HG03159 (cell line): ENCODE results near the gene TMEM141.
"Not testable (repeated sequence)": the region's sequence is repeated elsewhere in the genome, so short reads cannot be mapped to it uniquely, and the experiment has no call there.

Experiments
- ATAC-seq: cut with Tn5 transposase; IDR thresholded peaks from one replicate; pipeline ENCODE4 v1.9.1; 2021; ENCODE audit warnings: mild to moderate bottlenecking, moderate library complexity; ENCODE audit not compliant: unreplicated experiment

Gene TMEM141

DNA sequence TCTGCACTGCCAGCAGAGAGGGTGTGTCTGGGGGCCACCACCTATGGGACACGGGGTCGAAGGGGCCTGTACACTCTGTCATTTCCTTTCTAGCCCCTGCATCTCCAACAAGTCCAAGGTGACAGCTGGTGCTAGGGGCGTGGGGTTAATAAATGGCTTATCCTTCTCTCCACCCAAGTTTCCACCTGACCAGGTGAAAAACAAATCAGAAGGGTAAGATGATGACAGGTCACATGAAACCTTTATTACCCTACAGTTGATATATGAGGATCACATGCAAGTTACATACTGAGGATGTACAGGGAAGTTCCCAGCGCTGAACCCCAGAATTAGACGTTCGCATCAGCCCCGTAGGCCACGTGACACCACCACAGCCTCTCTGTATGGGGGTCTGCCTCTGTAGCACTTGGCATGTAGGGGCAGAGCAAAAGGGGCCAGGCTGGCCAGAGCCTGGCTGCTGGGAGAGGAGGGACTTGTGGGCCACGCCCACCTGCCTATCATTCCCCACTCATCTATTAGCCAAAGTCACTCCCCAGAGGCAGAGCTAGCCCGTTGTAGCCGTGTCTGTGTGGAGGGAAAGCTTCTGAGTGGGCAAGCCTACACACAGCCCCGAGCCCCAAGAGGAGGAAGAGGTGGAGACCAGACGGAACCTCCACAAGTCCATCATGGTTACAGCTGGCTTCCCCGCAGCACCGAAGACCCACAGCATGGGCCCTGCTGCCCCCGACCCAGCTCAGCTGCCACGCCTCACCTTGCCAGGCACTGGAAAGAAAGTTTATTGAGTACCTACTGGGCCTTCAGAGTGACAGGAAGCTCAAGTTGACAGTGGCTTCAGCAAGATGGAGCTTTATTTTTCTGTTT lies 2.2 kb downstream of the TMEM141 start:
- no peak for ATAC-seq

DNA sequence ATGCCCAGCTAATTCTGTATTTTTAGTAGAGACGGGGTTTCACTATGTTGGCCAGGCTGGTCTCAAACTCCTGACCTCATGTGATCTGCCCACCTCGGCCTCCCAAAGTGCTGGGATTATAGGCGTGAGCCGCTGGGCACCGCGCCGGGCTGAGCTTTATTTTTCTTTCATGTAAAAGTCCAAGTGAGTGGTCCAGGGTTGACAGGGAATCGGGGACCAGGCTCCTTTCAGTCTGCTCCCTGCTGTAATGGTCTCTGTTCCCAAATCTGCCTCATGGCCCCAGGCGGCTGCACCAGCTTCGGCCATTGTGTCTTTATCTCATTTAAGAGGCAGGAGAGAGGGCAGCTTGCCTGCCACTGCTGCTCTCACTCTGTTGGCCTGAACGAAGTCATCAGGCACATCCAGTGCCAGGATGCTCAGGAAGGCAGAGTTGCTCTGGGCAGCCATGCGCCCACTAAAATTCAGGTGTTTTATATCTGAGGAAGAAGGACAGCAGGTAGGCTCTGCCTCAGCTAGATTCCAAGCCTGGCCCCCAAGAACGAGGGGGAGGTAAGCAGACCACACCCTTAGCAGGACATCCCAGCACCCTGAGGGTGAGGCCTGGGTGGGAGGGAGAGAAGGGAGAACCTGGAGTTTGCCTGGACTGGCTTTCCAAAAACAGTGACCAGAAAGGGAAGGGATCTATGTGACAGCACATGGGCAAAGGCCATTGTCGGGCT lies 3.3 kb downstream of the TMEM141 start:
- no peak for ATAC-seq

DNA sequence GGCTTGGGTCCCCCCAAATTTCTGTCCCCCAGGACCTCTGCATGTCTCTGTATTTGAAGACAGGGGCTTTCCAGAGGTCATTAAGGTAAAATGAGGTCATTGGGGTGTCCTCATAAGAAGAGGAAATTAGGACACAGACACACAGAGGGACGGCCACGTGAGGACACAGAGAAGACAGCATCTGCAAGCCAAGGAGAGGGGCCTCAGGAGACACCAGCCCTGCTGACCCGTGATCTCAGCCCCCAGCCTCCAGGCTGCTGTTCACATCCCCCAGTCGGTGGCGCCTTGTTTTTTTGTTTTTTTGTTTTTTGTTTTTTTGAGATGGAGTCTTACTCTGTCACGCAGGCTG lies 3.8 kb downstream of the TMEM141 start:
- no peak for ATAC-seq

GRCh38 chr9:136796238-136796774 lies 5.2 kb downstream of the TMEM141 start, which contains the start of gene CCDC183:
CCDC183 (plus strand) TSS chr9:136796338; CDS start chr9:136796398, 60 bp downstream.
- ATAC-seq, result no peak

DNA sequence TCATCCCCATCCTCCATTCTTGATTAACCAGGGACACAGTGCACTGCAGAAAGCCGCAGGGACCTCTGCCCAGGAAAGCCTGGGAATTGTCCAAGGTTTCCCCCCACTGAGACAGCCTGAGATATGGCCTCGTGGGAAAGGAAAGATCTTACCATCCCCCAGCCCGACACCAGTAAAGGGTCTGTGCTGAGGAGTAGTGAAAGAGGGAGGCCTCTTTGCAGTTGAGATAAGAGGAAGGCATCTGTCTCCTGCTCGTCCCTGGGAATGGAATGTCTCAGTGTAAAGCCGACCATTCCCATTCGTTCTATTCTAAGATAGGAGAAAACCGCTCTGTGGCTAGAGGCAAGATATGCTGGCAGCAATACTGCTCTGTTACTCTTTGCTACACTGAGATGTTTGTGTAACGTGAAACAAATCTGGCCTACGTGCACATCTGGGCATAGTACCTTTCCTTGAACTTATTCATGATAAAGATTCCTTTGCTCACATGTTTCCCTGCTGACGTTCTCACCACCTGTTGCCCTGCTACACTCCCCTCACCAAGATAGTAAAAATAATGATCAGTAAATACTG lies 5.7 kb downstream of the TMEM141 start:
- ATAC-seq, result not testable (repeated sequence)

- no peak for ATAC-seq
Observed at GRCh38 chr9:136798708-136799078, 7.5 kb downstream of the TMEM141 start.

- no peak for ATAC-seq
Observed at GRCh38 chr9:136799079-136799853, 8.1 kb downstream of the TMEM141 start.

DNA sequence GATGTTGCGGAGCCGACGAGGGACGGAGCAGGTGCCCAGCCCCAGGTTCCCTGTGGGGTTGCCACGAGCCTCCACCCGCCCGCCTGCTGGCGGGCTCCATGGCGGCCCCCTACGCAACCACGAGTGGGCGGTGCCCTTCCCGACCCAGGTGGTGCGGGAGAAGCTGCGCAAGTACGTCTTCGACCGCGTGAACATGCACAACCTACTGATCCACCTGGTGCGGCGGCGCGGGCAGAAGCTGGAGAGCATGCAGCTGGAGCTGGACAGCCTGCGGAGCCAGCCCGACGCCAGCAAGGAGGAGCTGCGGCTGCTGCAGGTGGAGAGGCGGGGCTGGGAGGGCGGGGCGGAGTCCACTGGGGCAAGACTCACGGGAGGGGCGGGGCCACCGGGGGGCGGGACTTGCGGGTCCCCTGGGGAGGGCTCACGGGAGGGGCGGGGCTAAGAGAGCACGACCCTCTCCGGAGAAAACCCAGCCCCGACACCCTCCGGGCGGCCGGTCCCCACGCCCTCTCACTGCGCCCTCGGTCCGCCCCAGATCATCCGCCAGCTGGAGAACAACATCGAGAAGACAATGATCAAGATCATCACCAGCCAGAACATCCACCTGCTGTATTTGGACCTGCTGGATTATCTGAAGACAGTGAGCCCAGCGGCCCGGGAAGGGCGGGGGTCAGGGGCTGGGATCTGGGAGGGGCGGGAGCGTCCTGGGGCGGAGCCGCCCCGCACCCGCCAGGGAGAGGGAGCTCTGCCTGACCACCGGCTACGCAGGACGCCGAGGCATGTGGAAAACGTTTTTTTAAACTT lies 8.9 kb downstream of the TMEM141 start:
- ATAC-seq, result peak; percentile 49

DNA sequence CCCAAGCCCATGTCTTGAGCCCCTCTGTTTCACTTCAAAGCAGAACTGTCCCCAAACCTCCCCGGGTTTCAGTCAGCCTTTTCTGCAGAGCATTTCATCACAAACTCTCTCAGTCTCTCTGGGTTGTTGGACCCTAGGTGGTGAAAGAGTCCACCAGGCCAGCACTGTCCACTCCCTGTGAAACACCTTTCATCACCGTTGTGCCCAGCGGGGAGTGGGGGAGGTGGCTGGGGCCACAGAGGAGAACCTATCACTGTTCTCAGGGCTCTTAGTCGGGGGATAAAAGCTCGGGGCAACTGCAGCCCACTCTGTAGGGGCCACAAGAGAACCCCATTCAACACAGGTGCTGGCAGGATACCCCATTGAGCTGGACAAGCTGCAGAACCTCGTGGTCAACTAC lies 11.2 kb downstream of the TMEM141 start:
- ATAC-seq, result no peak

- not testable (repeated sequence) for ATAC-seq
Observed at GRCh38 chr9:136803009-136803550, 11.9 kb downstream of the TMEM141 start.

- no peak for ATAC-seq
Observed at GRCh38 chr9:136803551-136804508, 12.7 kb downstream of the TMEM141 start.

DNA sequence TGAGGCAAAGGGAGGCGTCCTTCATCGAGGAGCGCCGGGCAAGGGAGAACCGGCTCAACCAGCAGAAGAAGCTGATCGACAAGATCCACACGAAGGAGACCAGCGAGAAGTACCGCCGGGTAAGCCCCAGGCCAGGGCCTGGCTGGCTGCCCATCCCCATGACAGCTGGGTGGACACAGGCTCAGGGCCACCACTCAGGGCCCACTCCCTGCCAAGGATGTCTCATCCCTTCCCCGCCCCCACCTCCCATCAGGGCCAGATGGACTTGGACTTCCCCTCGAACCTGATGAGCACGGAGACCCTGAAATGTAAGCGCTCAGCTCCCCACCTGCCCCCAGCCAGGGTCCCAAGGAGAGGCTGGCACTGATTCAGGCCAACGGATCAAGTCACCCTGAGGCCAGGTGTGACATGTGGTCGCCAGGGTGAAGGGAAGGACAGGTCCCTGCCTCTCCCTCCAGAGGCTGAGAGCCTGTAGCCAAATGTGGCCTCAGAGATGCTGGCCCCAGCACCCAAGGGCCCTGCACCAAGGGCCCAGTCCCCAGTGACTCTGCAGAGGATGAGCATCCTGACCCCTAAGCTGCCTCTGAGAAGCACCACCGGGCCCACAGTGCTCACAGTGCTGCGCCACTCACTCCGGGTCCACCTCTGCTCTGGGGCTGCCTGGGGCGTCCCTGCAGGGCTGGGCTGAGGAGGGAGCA lies 13.5 kb downstream of the TMEM141 start:
- no peak for ATAC-seq

- ATAC-seq, result no peak
Observed at GRCh38 chr9:136805207-136805740, 14.1 kb downstream of the TMEM141 start.

DNA sequence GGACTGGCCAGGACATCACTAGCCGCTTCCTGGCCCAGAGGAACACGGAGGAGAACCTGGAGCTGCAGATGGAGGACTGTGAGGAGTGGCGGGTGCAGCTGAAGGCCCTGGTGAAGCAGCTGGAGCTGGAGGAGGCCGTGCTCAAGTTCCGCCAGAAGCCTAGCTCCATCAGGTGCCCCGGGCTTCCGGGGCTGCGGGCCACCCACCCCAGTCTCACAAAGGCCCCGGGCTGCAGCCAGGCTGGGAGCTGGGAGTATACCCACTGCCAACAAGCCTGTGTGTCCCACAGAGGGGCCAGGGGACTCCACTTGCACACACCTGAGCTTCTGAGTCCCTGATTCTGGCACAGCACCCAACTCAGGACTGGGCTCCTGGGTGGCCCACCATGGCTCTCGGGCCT lies 14.9 kb downstream of the TMEM141 start:
- ATAC-seq, result no peak

GRCh38 chr9:136806631-136807201 lies 15.6 kb downstream of the TMEM141 start:
- no peak for ATAC-seq

- peak; percentile 71 for ATAC-seq
Observed at GRCh38 chr9:136807281-136808074, 16.3 kb downstream of the TMEM141 start, which contains the start of gene RABL6. RABL6 (plus strand) TSS chr9:136807948; CDS start chr9:136808197, 249 bp downstream.
